ENCODE data around the gene FGFR2. TPM values are rescaled to one million over a fixed set of nuclear protein-coding genes. Genes with fewer than 3 reads are reported as not detected.

FGFR2 gene
- polyA plus RNA-seq, 1 of the 3 experiments (the other 2 are of a cell fraction), result 0.02 TPM

DNA sequence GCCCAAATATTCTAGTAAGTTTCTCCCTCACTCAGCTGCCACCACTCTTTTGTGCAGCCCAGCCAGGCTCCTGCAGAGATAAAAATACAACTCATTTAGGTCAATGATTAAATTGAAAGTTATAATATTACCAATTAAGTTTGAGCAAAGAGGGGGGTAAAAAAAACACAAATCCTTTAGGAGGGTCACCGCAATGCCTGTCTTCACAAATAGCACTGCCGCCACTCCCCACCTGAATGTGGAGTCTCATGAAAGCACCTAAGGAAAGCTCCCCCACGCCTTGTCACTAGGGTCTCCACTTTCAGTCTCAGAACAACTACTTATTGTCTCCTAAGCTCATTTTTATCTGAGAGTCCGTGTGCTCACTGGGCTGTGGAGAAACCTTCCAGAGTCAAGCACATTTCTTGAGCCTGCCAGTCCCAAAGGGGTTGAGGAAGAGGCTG lies 148.7 kb downstream of the FGFR2 start:
- no peaks in the 10 kb centered on the region for H3K36me3 ChIP-seq (replicated peaks in 1 of 2; ENCODE audit: control insufficient read depth in 1 of 2, insufficient read depth in 2 of 2, low read length in 1 of 2)
- POLR2A ChIA-PET, result interaction anchor here (0.6 kb wide), 1 partner anchor 288 kb away, joined by 3 read pairs; no protein-coding TSS in a partner anchor
- no peaks in the 10 kb centered on the region for H3K9me3 ChIP-seq
- H3F3A ChIP-seq (replicated peaks; ENCODE audit: insufficient read depth), result no peaks in the 10 kb centered on the region
- no peak overlapping the region for H3K9ac ChIP-seq
- no peak for DNase-seq
- no peak overlapping the region for H3K4me2 ChIP-seq
- peaks cover 0 to 8% of the 10 kb centered on the region in 2 experiments; a peak in 2 of 4 replicates for H3K4me1 ChIP-seq (ENCODE audit: control insufficient read depth in 1 of 2, insufficient read depth in 2 of 2, low read depth in 1 of 2, low read length in 1 of 2)
- WGBS (ENCODE audit: low lambda C conversion rate), result 44% methylated on average over 4 of the region's 4 CpGs
- H3K27ac ChIP-seq (ENCODE audit: low read depth in 2 of 2, low read length in 1 of 2), result no peak overlapping the region
- no peaks in the 10 kb centered on the region for H3K27me3 ChIP-seq (ENCODE audit: insufficient read depth)
- H3K79me2 ChIP-seq (ENCODE audit: insufficient read depth), result no peaks in the 10 kb centered on the region
- no peak overlapping the region for H2AFZ ChIP-seq (ENCODE audit: low read depth)
- no peak for TF ChIP-seq SIN3A (IDR thresholded peaks at IDR 0.05; ENCODE audit: borderline replicate concordance, low read depth, low read length)
- H3K4me3 ChIP-seq (ENCODE audit: low read depth in 2 of 2, low read length in 1 of 2), result no peak overlapping the region
- H4K20me1 ChIP-seq (ENCODE audit: insufficient read depth), result no peaks in the 10 kb centered on the region
- CTCF ChIA-PET, result interaction anchor here (0.7 kb wide), 1 partner anchor 244 kb away, joined by 3 read pairs; no protein-coding TSS in a partner anchor
- no peaks in the 10 kb centered on the region for H3K9me2 ChIP-seq

DNA sequence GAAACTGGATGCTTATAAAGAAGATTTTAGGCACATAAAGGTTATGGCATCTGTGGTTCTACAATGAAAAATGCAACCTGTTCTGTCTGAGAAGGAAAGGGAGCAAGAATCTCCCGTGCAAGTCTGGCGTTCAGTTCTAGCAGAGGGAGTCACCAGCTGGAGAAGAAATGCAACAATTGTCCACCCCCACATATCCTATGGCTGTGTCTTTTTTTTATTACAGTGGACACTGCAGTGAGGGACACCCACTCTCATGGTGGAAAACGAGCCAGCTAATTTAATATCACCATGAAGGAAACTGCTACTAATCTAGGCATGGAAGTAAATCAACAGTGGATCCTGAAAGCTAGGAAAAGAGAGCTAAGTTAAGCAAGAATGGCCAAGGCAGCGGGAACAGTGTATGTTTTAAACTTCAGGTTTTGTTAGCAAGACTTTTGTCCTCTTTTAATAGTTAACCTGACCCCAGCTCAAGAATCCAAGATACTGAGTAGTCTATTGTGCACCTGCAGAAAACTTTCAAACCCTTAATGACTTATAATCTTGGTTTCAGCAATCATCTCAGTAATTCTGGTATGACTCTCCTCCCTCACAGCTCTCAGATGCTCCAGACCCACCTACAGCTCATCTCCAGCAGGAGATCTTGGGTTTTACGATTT lies 149.3 kb downstream of the FGFR2 start:
- H3K4me1 ChIP-seq (ENCODE audit: control insufficient read depth in 1 of 2, insufficient read depth in 2 of 2, low read depth in 1 of 2, low read length in 1 of 2), result peaks cover 0 to 8% of the 10 kb centered on the region in 2 experiments; a peak in 2 of 4 replicates
- no peak for DNase-seq
- WGBS (ENCODE audit: low lambda C conversion rate), result 19% methylated on average over 5 of the region's 5 CpGs
- TF ChIP-seq, protein P1, sequence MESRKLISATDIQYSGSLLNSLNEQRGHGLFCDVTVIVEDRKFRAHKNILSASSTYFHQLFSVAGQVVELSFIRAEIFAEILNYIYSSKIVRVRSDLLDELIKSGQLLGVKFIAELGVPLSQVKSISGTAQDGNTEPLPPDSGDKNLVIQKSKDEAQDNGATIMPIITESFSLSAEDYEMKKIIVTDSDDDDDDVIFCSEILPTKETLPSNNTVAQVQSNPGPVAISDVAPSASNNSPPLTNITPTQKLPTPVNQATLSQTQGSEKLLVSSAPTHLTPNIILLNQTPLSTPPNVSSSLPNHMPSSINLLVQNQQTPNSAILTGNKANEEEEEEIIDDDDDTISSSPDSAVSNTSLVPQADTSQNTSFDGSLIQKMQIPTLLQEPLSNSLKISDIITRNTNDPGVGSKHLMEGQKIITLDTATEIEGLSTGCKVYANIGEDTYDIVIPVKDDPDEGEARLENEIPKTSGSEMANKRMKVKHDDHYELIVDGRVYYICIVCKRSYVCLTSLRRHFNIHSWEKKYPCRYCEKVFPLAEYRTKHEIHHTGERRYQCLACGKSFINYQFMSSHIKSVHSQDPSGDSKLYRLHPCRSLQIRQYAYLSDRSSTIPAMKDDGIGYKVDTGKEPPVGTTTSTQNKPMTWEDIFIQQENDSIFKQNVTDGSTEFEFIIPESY (IDR thresholded peaks at IDR 0.05; ENCODE audit: borderline replicate concordance, low read depth), result no peak
- TF ChIP-seq, protein P2, sequence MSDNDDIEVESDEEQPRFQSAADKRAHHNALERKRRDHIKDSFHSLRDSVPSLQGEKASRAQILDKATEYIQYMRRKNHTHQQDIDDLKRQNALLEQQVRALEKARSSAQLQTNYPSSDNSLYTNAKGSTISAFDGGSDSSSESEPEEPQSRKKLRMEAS (IDR thresholded peaks at IDR 0.05; ENCODE audit: low read depth), result no peak
- TF ChIP-seq, protein P3, sequence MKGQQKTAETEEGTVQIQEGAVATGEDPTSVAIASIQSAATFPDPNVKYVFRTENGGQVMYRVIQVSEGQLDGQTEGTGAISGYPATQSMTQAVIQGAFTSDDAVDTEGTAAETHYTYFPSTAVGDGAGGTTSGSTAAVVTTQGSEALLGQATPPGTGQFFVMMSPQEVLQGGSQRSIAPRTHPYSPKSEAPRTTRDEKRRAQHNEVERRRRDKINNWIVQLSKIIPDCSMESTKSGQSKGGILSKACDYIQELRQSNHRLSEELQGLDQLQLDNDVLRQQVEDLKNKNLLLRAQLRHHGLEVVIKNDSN (IDR thresholded peaks at IDR 0.05; ENCODE audit: borderline replicate concordance, low read depth), result no peak
- TF ChIP-seq SMC3 (IDR thresholded peaks at IDR 0.05; ENCODE audit: low read depth, low read length) (no peak), SIN3A (IDR thresholded peaks at IDR 0.05; ENCODE audit: borderline replicate concordance, low read depth, low read length) (no peak), FOSL2 (IDR thresholded peaks at IDR 0.05; ENCODE audit: borderline replicate concordance, low read depth) (no peak), RCOR1 (IDR thresholded peaks at IDR 0.05; ENCODE audit: low read length) (no peak), POLR2AphosphoS5 (IDR thresholded peaks at IDR 0.05; ENCODE audit: low read depth, low read length) (no peak), FOXM1 (IDR thresholded peaks at IDR 0.05; ENCODE audit: low read depth) (no peak), EZH2phosphoT487 (IDR thresholded peaks at IDR 0.05; ENCODE audit: borderline replicate concordance, low read depth) (no peak), RFX5 (IDR thresholded peaks at IDR 0.05; ENCODE audit: low read length) (no peak)
- TF ChIP-seq, protein P4, sequence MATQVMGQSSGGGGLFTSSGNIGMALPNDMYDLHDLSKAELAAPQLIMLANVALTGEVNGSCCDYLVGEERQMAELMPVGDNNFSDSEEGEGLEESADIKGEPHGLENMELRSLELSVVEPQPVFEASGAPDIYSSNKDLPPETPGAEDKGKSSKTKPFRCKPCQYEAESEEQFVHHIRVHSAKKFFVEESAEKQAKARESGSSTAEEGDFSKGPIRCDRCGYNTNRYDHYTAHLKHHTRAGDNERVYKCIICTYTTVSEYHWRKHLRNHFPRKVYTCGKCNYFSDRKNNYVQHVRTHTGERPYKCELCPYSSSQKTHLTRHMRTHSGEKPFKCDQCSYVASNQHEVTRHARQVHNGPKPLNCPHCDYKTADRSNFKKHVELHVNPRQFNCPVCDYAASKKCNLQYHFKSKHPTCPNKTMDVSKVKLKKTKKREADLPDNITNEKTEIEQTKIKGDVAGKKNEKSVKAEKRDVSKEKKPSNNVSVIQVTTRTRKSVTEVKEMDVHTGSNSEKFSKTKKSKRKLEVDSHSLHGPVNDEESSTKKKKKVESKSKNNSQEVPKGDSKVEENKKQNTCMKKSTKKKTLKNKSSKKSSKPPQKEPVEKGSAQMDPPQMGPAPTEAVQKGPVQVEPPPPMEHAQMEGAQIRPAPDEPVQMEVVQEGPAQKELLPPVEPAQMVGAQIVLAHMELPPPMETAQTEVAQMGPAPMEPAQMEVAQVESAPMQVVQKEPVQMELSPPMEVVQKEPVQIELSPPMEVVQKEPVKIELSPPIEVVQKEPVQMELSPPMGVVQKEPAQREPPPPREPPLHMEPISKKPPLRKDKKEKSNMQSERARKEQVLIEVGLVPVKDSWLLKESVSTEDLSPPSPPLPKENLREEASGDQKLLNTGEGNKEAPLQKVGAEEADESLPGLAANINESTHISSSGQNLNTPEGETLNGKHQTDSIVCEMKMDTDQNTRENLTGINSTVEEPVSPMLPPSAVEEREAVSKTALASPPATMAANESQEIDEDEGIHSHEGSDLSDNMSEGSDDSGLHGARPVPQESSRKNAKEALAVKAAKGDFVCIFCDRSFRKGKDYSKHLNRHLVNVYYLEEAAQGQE (IDR thresholded peaks at IDR 0.05; ENCODE audit: low read depth, low read length), result no peak
- H3K79me2 ChIP-seq (ENCODE audit: insufficient read depth), result no peaks in the 10 kb centered on the region
- no peaks in the 10 kb centered on the region for H3K9me2 ChIP-seq
- H3K4me3 ChIP-seq (ENCODE audit: low read depth in 2 of 2, low read length in 1 of 2), result no peak overlapping the region
- no peak overlapping the region for H2AFZ ChIP-seq (ENCODE audit: low read depth)
- no peaks in the 10 kb centered on the region for H3K36me3 ChIP-seq (replicated peaks in 1 of 2; ENCODE audit: control insufficient read depth in 1 of 2, insufficient read depth in 2 of 2, low read length in 1 of 2)
- H3K4me2 ChIP-seq, result no peak overlapping the region
- no peak overlapping the region for H3K9ac ChIP-seq
- POLR2A ChIA-PET, result interaction anchor here (0.6 kb wide), 1 partner anchor 289 kb away, joined by 3 read pairs; no protein-coding TSS in a partner anchor
- H3K27ac ChIP-seq (ENCODE audit: low read depth in 2 of 2, low read length in 1 of 2), result no peak overlapping the region
- H4K20me1 ChIP-seq (ENCODE audit: insufficient read depth), result no peaks in the 10 kb centered on the region
- H3F3A ChIP-seq (replicated peaks; ENCODE audit: insufficient read depth), result no peaks in the 10 kb centered on the region
- H3K27me3 ChIP-seq (ENCODE audit: insufficient read depth), result no peaks in the 10 kb centered on the region
- CTCF ChIA-PET, result interaction anchor here (0.7 kb wide), 1 partner anchor 244 kb away, joined by 3 read pairs; no protein-coding TSS in a partner anchor
- H3K9me3 ChIP-seq, result no peaks in the 10 kb centered on the region

All from SK-N-SH (cell line).